HCT116 (cell line): ENCODE data around the gene PDHA1. TPM values are rescaled to one million over a fixed set of nuclear protein-coding genes. Genes with fewer than 3 reads are reported as not detected.

ENCODE experiments used
- ATAC-seq: fragments of 200-7000 bp; cut with Tn5 transposase; 2 replicates; pipeline ENCODE4 v1.9.1; 2020; ENCODE audit warnings: mild to moderate bottlenecking, moderate library complexity
- BruUV-seq: library from RNA; stranded (reverse); fragments of 400-500 nt; replicated peaks from 2 replicates; lab custom pipeline; 2021; lab: Mats Ljungman, UMichigan
- CTCF ChIA-PET: fragments of 300-600 bp; sonication (Branson Sonifier 250); formaldehyde crosslinking; loops from one replicate; lab custom pipeline; 2021; ENCODE audit warnings: antibody characterized with exemption; lab: Charles Lee
- POLR2A ChIA-PET: fragments of 300-600, 350-600 bp; sonication (Branson Sonifier 250); formaldehyde crosslinking; loops from one replicate; lab custom pipeline; 2021; ENCODE audit warnings: antibody characterized with exemption; lab: Charles Lee
- RAD21 ChIA-PET, 2 experiments: fragments of 300-600 bp; sonication (Branson Sonifier 250); formaldehyde crosslinking; loops; one replicate each; lab custom pipeline; 2023; ENCODE audit warnings: low total read pairs in 2 of 2; ENCODE audit not compliant: uncharacterized antibody in 2 of 2, unreplicated experiment in 2 of 2, low non-redundant PET in 1 of 2; lab: Charles Lee
- DNase-seq: peaks from one replicate; pipeline ENCODE4 v3.0.0-alpha.2; 2010; ENCODE audit warnings: low read depth, low spot score
- H2AFZ ChIP-seq: fragments of 200-600 bp; shearing (Covaris generic), sonication (generic); 2 replicates; pipeline ENCODE4 v1.6.1; 2017; ENCODE audit warnings: low read depth, mixed run types, mixed read lengths, antibody characterized with exemption, low read length; ENCODE audit not compliant: poor library complexity, severe bottlenecking
- H3K27ac ChIP-seq: 2 replicates; pipeline ENCODE4 v1.5.1; 2012; ENCODE audit warnings: low read depth, low read length
- H3K27me3 ChIP-seq: fragments of 200-600 bp; sonication (generic); 2 replicates; pipeline ENCODE4 v1.6.1; 2016; ENCODE audit warnings: mixed run types, low read length, mixed read lengths; ENCODE audit not compliant: insufficient read depth
- H3K36me3 ChIP-seq, 2 experiments: fragments of 200-500 bp in 1 of 2; fragments of 200-600 bp in 1 of 2; sonication (Bioruptor generic) in 1 of 2; sonication (generic) in 1 of 2; 2 replicates each; pipeline versions ENCODE4 v1.5.1 to v1.6.1; 2014 to 2016; ENCODE audit warnings: low read length in 2 of 2, inconsistent platforms in 1 of 2, mixed read lengths in 1 of 2, mixed run types in 1 of 2; ENCODE audit not compliant: insufficient read depth in 2 of 2, control insufficient read depth in 1 of 2
- H3K4me1 ChIP-seq, 2 experiments: fragments of 200-600 bp in 1 of 2; sonication (generic) in 1 of 2; 2 replicates each; pipeline versions ENCODE4 v1.5.1 to v1.6.1; 2012 to 2017; ENCODE audit warnings: low read length in 2 of 2, inconsistent platforms in 1 of 2, mild to moderate bottlenecking in 1 of 2, mixed read lengths in 1 of 2, mixed run types in 1 of 2, moderate library complexity in 1 of 2; ENCODE audit not compliant: insufficient read depth in 2 of 2, control insufficient read depth in 1 of 2
- H3K4me2 ChIP-seq: fragments of 200-600 bp; sonication (generic); 2 replicates; pipeline ENCODE4 v1.6.1; 2017; ENCODE audit warnings: mixed run types, low read length, mixed read lengths
- H3K4me3 ChIP-seq, 2 experiments: fragments of 200-600 bp in 1 of 2; sonication (generic) in 1 of 2; replicated peaks in 1 of 2; 2 replicates each; pipeline ENCODE4 v1.5.1; 2011 to 2016; ENCODE audit warnings: low read length in 2 of 2, control low read depth in 1 of 2, low read depth in 1 of 2, mild to moderate bottlenecking in 1 of 2, mixed read lengths in 1 of 2, mixed run types in 1 of 2
- H3K79me2 ChIP-seq: fragments of 200-600 bp; sonication (generic); 2 replicates; pipeline ENCODE4 v1.6.1; 2017; ENCODE audit warnings: mild to moderate bottlenecking, mixed run types, low read length, moderate library complexity, mixed read lengths; ENCODE audit not compliant: insufficient read depth
- H3K9ac ChIP-seq: fragments of 200-600 bp; sonication (generic); 2 replicates; pipeline ENCODE4 v1.6.1; 2016; ENCODE audit warnings: low read length, mixed read lengths
- H3K9me2 ChIP-seq: fragments of 200-600 bp; sonication (generic), shearing (Covaris generic); 2 replicates; pipeline ENCODE4 v1.6.1; 2017; ENCODE audit warnings: mixed run types, mild to moderate bottlenecking, moderate library complexity; ENCODE audit not compliant: insufficient read depth
- H3K9me3 ChIP-seq, 2 experiments: fragments of 200-500 bp in 1 of 2; fragments of 200-600 bp in 1 of 2; sonication (Bioruptor generic) in 1 of 2; sonication (generic) in 1 of 2; 2 replicates each; pipeline ENCODE4 v1.6.1; 2014 to 2017; ENCODE audit warnings: low read length in 2 of 2, mixed read lengths in 2 of 2, inconsistent platforms in 1 of 2, low read depth in 1 of 2, mild to moderate bottlenecking in 1 of 2, mixed run types in 1 of 2, moderate library complexity in 1 of 2; ENCODE audit not compliant: control insufficient read depth in 1 of 2, insufficient read depth in 1 of 2
- H4K20me1 ChIP-seq: fragments of 200-600 bp; sonication (generic), shearing (Covaris generic); 2 replicates; pipeline ENCODE4 v1.6.1; 2017; ENCODE audit warnings: mixed run types, mild to moderate bottlenecking, moderate library complexity; ENCODE audit not compliant: insufficient read depth
- ATF3 ChIP-seq: IDR thresholded peaks from 2 replicates; pipeline ENCODE4 v1.6.1; 2012
- CBX3 ChIP-seq: IDR thresholded peaks from 2 replicates; pipeline ENCODE4 v1.6.1; 2012; ENCODE audit warnings: low read depth
- CEBPB ChIP-seq: IDR thresholded peaks from 2 replicates; pipeline ENCODE4 v1.6.1; 2012; ENCODE audit warnings: low read depth
- CTCF ChIP-seq, 3 experiments: fragments of 200-600 bp in 1 of 3; sonication (generic) in 1 of 3; IDR thresholded peaks in 2 of 3; conservative IDR thresholded peaks in 1 of 3; 2 replicates each; pipeline ENCODE4 v1.5.1; 2012 to 2017; ENCODE audit warnings: low read depth in 2 of 3, low read length in 2 of 3, antibody characterized with exemption in 1 of 3, borderline replicate concordance in 1 of 3, control low read depth in 1 of 3, mild to moderate bottlenecking in 1 of 3, mixed read lengths in 1 of 3, mixed run types in 1 of 3, moderate library complexity in 1 of 3; ENCODE audit not compliant: insufficient read depth in 1 of 3
- EGR1 ChIP-seq: IDR thresholded peaks from 2 replicates; pipeline ENCODE4 v1.6.1; 2012; ENCODE audit warnings: low read depth
- EZH2 ChIP-seq: fragments of 200-600 bp; sonication (generic); IDR thresholded peaks from 2 replicates; pipeline ENCODE4 v1.6.1; 2017; ENCODE audit warnings: antibody characterized with exemption, mixed run types
- EZH2phosphoT487 ChIP-seq: fragments of 200-600 bp; IDR thresholded peaks from 2 replicates; pipeline ENCODE4 v1.6.1; 2018; ENCODE audit warnings: antibody characterized with exemption, borderline replicate concordance
- FOSL1 ChIP-seq: IDR thresholded peaks from 2 replicates; pipeline ENCODE4 v1.6.1; 2012; ENCODE audit warnings: low read depth
- POLR2A ChIP-seq: IDR thresholded peaks from 2 replicates; pipeline ENCODE4 v1.7.0; 2011; ENCODE audit warnings: borderline replicate concordance; ENCODE audit not compliant: insufficient read depth, insufficient read length; ENCODE audit errors: extremely low read depth
- POLR2AphosphoS5 ChIP-seq: IDR thresholded peaks from 2 replicates; pipeline ENCODE4 v1.6.1; 2011; ENCODE audit warnings: mild to moderate bottlenecking, low read depth, low read length, moderate library complexity
- RAD21 ChIP-seq: IDR thresholded peaks from 2 replicates; pipeline ENCODE4 v1.6.1; 2012; ENCODE audit warnings: low read depth, mild to moderate bottlenecking
- REST ChIP-seq: IDR thresholded peaks from 2 replicates; pipeline ENCODE4 v1.6.1; 2012; ENCODE audit warnings: low read depth
- SP1 ChIP-seq: IDR thresholded peaks from 2 replicates; pipeline ENCODE4 v1.6.1; 2012; ENCODE audit warnings: low read depth
- SRF ChIP-seq: IDR thresholded peaks from 2 replicates; pipeline ENCODE4 v1.6.1; 2012; ENCODE audit warnings: low read depth
- TCF7L2 ChIP-seq: IDR thresholded peaks from 2 replicates; pipeline ENCODE4 v1.7.0; 2011; ENCODE audit warnings: borderline replicate concordance, inconsistent platforms; ENCODE audit not compliant: insufficient read depth, insufficient read length; ENCODE audit errors: extremely low read depth
- YY1 ChIP-seq: IDR thresholded peaks from 2 replicates; pipeline ENCODE4 v1.6.1; 2011; ENCODE audit warnings: low read length, low read depth, moderate library complexity, mild to moderate bottlenecking; ENCODE audit not compliant: insufficient replicate concordance; ENCODE audit errors: extremely low read depth
- ZFX ChIP-seq: fragments of 450-650 bp; IDR thresholded peaks from 2 replicates; pipeline ENCODE4 v1.6.1; 2017
- intact Hi-C: fragments of 100-400 bp; cut with micrococcal nuclease; formaldehyde crosslinking; loops from 2 replicates; pipeline ENCODE4 v1.10.0; 2022
- total RNA-seq: library from RNA; stranded (reverse); gene quantifications from one replicate; pipeline ENCODE4 v1.2.1, GENCODE V29; 2021; ENCODE audit not compliant: unreplicated experiment
- TF ChIP-seq, protein P1 (sequence below): IDR thresholded peaks from 2 replicates; pipeline ENCODE4 v1.6.1; 2012
- TF ChIP-seq, protein P2 (sequence below): IDR thresholded peaks from 2 replicates; pipeline ENCODE4 v1.6.1; 2011; ENCODE audit warnings: mild to moderate bottlenecking, low read length, moderate library complexity; ENCODE audit not compliant: insufficient replicate concordance; ENCODE audit errors: extremely low read depth

The PDHA1 gene
- total RNA-seq, 1 experiment from 2014 or later = 195 TPM

DNA sequence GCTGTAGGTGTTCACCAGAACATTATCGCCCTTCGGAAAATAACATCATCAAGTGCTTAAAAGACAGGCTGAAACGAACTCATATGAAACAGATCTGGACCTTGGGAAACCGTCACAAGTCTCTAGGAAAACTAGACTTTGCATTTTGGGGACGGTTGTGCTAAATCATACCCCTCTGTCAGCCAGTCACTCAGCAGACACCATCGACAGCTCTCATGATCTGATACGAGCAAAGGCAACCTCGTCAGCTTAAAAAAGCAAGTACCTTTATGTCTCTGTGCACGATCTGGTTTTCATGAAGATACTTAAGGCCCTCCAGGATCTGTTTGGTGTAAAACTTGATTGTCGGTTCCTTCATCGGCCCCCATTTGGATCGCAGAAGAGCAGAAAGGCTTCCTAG lies 48.4 kb downstream of the PDHA1 start:
- H3K4me1 ChIP-seq = no peaks in the 10 kb centered on the region
- no peak for ATAC-seq
- H3K36me3 ChIP-seq = no peaks in the 10 kb centered on the region
- ChIA-PET POLR2A (no interaction called here), RAD21 (no interaction called here), CTCF (no interaction called here)
- H3K4me2 ChIP-seq = no peak overlapping the region
- no peak for DNase-seq
- H3K9me2 ChIP-seq = no peaks in the 10 kb centered on the region
- no peak overlapping the region for H2AFZ ChIP-seq
- no peak for TF ChIP-seq ATF3
- TF ChIP-seq CTCF (IDR thresholded peaks at IDR 0.05 in 2 of 3, conservative IDR thresholded peaks at IDR 0.05 in 1 of 3; ENCODE audit: borderline replicate concordance in 1 of 3, insufficient read depth in 1 of 3, low read depth in 2 of 3, low read length in 2 of 3) = no peak
- no peak for TF ChIP-seq REST
- no peak for TF ChIP-seq YY1
- no peak for TF ChIP-seq CEBPB
- TF ChIP-seq TCF7L2 = no peak
- TF ChIP-seq SP1 = no peak
- no peak for TF ChIP-seq EZH2
- TF ChIP-seq, protein P1, sequence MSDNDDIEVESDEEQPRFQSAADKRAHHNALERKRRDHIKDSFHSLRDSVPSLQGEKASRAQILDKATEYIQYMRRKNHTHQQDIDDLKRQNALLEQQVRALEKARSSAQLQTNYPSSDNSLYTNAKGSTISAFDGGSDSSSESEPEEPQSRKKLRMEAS = no peak
- TF ChIP-seq RAD21 = no peak
- TF ChIP-seq EZH2phosphoT487 = no peak
- TF ChIP-seq POLR2A = no peak
- no peak for TF ChIP-seq FOSL1
- TF ChIP-seq CBX3 = no peak
- TF ChIP-seq SRF = no peak
- TF ChIP-seq POLR2AphosphoS5 = no peak
- TF ChIP-seq ZFX = no peak
- TF ChIP-seq EGR1 = no peak
- TF ChIP-seq, protein P2, sequence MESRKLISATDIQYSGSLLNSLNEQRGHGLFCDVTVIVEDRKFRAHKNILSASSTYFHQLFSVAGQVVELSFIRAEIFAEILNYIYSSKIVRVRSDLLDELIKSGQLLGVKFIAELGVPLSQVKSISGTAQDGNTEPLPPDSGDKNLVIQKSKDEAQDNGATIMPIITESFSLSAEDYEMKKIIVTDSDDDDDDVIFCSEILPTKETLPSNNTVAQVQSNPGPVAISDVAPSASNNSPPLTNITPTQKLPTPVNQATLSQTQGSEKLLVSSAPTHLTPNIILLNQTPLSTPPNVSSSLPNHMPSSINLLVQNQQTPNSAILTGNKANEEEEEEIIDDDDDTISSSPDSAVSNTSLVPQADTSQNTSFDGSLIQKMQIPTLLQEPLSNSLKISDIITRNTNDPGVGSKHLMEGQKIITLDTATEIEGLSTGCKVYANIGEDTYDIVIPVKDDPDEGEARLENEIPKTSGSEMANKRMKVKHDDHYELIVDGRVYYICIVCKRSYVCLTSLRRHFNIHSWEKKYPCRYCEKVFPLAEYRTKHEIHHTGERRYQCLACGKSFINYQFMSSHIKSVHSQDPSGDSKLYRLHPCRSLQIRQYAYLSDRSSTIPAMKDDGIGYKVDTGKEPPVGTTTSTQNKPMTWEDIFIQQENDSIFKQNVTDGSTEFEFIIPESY = no peak
- no peaks in the 10 kb centered on the region for H3K9me3 ChIP-seq
- H3K4me3 ChIP-seq = no peak overlapping the region
- no peak overlapping the region for H3K9ac ChIP-seq
- H4K20me1 ChIP-seq = no peaks in the 10 kb centered on the region
- H3K27ac ChIP-seq = no peak overlapping the region
- no peaks in the 10 kb centered on the region for H3K27me3 ChIP-seq
- BruUV-seq = no TSS peak
- intact Hi-C loops = no loop called here
- H3K79me2 ChIP-seq = no peaks in the 10 kb centered on the region
